Stimulated activated CD8-positive, alpha-beta memory T cell treated with anti-CD3 and anti-CD28 coated beads, Interleukin-15, amount 100 ng/mL, for 4 hours (primary cell): Measurements from ENCODE around the gene PATZ1.

Experiments
- DNase-seq, 2 donors: peaks; one replicate each; pipeline ENCODE4 v3.0.0-alpha.2; 2020; ENCODE audit warnings: low read depth in 2 of 2

PATZ1 gene

DNA sequence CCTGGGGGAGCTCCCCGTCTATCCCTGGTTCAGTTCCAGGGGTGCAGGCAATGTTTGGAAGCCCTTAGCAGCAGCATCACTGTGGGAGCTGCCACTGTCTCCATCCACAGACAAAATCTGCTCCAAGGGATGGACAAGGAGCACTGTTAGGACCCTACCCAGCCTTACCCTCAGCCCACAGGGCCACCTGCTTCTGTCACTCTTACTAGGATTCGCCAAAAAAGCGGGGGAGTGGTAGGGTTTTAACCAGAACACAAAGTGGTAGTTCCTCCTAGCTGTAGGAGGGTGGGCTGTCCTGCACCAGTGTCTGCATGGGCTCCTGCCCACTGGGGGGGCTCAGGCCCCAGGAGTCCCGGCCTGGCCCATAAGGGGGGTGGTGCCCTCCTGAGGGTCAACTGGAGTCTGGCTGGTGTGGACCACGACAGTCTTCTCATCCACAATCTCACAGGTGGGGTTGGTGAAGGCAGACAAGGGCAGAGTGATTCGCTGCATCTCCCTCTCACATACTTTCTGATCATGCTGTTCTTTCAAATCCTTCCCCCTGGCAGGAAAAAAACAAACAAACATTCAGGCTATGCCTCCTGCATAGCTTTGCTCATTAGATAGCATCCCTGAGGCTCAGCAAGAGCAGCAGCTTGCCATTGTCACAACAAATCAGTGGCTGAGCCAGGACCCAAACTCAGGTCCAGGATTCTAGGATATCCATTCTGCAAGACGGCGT, 63.2 kb downstream of the PATZ1 start:
- DNase-seq: no peak

DNA sequence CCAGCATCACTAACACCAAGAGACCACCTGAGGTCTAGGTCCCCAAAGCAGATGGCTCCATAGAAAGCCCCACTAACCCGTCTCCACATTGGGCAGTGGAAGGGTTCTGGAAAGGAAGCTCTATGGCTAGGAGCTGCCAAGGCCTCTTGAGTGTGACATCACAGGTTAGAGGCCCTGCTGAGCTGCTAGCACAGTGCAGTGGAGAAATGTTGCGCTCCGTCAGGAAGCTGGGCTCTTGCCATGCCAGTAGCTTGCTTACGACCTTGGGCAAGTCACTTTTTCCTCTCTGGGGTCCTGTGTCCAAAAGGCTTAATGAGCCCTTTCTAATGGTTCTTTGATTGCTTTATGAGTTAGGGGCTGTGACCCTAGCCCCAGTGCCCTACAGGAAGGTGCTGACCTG, 64.4 kb downstream of the PATZ1 start:
- no peak for DNase-seq

DNA sequence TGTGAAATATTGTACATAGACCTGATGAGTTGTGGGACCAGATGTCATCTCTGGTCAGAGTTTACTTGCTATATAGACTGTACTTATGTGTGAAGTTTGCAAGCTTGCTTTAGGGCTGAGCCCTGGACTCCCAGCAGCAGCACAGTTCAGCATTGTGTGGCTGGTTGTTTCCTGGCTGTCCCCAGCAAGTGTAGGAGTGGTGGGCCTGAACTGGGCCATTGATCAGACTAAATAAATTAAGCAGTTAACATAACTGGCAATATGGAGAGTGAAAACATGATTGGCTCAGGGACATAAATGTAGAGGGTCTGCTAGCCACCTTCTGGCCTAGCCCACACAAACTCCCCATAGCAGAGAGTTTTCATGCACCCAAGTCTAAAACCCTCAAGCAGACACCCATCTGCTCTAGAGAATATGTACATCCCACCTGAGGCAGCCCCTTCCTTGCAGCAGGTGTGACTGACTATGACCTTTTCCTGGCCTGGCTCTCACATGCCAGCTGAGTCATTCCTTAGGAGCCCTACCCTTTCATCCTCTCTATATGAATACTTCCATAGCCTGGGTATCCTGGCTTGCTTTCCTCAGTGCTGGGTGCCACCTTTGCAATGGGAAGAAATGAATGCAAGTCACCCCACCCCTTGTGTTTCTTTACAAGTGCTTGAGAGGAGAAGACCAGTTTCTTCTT, 66.2 kb downstream of the PATZ1 start:
- DNase-seq: no peak

DNA sequence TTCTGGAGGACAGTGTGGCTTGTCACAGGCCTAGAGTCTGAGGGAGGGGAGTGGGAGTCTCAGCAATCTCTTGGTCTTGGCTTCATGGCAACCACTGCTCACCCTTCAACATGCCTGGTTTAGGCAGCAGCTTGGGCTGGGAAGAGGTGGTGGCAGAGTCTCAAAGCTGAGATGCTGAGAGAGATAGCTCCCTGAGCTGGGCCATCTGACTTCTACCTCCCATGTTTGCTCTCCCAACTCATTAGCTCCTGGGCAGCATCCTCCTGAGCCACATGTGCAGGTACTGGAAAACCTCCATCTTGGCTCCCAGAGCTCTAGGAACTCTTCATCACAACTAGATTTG, 66.8 kb downstream of the PATZ1 start:
- DNase-seq: no peak

DNA sequence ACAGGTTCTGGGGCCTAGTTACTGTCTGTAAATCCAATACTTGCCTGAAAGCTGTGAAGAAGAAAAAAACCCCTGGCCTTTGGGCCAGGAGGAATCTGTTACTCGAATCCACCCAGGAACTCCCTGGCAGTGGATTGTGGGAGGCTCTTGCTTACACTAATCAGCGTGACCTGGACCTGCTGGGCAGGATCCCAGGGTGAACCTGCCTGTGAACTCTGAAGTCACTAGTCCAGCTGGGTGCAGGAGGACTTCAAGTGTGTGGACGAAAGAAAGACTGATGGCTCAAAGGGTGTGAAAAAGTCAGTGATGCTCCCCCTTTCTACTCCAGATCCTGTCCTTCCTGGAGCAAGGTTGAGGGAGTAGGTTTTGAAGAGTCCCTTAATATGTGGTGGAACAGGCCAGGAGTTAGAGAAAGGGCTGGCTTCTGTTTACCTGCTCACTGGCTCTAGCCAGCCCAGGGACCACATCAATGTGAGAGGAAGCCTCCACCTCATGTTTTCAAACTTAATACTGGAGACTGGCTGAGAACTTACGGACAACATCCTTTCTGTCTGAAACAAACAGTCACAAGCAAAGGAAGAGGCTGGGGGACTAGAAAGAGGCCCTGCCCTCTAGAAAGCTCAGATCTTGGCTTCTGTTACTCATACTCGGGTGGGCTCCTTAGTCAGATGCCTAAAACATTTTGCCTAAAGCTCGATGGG, 67.4 kb downstream of the PATZ1 start:
- no peak for DNase-seq

DNA sequence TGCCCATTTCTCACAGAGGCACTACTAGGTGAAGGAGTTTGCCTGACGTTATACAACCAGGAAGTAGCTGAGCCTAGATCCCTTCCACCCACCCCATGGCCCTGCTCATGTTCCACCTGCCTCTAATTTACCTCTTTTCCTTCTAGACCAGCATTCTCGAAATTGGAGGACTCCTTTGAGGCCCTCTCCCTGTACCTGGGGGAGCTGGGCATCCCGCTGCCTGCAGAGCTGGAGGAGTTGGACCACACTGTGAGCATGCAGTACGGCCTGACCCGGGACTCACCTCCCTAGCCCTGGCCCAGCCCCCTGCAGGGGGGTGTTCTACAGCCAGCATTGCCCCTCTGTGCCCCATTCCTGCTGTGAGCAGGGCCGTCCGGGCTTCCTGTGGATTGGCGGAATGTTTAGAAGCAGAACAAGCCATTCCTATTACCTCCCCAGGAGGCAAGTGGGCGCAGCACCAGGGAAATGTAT, 68.0 kb downstream of the PATZ1 start:
- no peak for DNase-seq

DNA sequence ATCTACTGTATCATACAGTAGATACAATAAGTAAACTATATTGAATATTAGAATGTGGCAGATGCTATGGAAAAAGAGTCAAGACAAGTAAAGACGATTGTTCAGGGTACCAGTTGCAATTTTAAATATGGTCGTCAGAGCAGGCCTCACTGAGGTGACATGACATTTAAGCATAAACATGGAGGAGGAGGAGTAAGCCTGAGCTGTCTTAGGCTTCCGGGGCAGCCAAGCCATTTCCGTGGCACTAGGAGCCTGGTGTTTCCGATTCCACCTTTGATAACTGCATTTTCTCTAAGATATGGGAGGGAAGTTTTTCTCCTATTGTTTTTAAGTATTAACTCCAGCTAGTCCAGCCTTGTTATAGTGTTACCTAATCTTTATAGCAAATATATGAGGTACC, 68.4 kb downstream of the PATZ1 start:
- no peak for DNase-seq

DNA sequence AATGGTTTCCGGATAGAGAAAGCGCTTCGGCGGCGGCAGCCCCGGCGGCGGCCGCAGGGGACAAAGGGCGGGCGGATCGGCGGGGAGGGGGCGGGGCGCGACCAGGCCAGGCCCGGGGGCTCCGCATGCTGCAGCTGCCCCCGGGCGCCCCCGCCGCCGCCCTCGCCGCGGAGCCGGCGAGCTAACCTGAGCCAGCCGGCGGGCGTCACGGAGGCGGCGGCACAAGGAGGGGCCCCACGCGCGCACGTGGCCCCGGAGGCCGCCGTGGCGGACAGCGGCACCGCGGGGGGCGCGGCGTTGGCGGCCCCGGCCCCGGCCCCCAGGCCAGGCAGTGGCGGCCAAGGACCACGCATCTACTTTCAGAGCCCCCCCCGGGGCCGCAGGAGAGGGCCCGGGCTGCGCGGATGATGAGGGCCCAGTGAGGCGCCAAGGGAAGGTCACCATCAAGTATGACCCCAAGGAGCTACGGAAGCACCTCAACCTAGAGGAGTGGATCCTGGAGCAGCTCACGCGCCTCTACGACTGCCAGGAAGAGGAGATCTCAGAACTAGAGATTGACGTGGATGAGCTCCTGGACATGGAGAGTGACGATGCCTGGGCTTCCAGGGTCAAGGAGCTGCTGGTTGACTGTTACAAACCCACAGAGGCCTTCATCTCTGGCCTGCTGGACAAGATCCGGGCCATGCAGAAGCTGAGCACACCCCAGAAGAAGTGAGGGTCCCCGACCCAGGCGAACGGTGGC, 69.5 kb downstream of the PATZ1 start:
- no peak for DNase-seq
